GM19397 (cell line): ENCODE measurements around the gene SLC35D1.
"Not testable (repeated sequence)": the region's sequence is repeated elsewhere in the genome, so short reads cannot be mapped to it uniquely, and the experiment has no call there.

ENCODE experiments used
- ATAC-seq: cut with Tn5 transposase; IDR thresholded peaks from one replicate; pipeline ENCODE4 v1.9.1; 2021; ENCODE audit warnings: mild to moderate bottlenecking, moderate library complexity; ENCODE audit not compliant: unreplicated experiment

The SLC35D1 gene

GRCh38 chr1:66993076-66993475, 60.9 kb downstream of the SLC35D1 start:
- no peak for ATAC-seq

- no peak for ATAC-seq
These were observed 68.1 kb downstream of the SLC35D1 start for GRCh38 chr1:66985835-66986234.

- ATAC-seq, result peak; percentile 75
These were observed 69.5 kb downstream of the SLC35D1 start for GRCh38 chr1:66984491-66984890.

- ATAC-seq, result peak; percentile 49
These were observed 71.2 kb downstream of the SLC35D1 start for GRCh38 chr1:66982561-66983260.

- ATAC-seq, result no peak
These were observed 72.3 kb downstream of the SLC35D1 start for GRCh38 chr1:66981679-66982078.

DNA sequence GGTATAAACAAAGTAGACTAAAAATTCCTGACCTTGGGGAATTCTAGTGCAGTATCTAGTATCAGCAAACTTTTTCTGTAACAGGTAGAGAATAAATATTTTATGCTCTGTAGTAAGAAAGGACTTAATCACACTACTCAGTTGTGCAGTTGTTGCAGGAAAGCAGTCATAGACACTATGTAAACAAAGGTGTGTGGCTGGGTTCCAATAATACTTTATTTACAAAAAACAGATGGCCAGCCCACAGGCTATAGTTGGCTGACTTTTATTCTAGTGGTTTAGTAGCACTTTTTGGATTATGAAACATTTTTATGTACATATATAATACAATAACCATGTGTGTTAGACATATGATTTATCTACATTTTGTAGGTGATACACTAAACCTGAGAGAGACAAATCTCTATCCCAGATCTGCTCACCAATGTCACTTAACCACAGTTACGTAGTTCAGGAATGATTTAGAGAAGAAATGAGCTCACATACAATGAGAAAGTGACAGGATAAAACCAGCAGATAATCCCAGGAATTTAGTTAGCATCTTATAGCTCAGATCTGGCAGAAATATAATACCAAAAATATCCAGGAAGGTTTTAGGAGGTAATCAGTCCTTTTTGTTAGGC, 73.1 kb downstream of the SLC35D1 start:
- no peak for ATAC-seq

DNA sequence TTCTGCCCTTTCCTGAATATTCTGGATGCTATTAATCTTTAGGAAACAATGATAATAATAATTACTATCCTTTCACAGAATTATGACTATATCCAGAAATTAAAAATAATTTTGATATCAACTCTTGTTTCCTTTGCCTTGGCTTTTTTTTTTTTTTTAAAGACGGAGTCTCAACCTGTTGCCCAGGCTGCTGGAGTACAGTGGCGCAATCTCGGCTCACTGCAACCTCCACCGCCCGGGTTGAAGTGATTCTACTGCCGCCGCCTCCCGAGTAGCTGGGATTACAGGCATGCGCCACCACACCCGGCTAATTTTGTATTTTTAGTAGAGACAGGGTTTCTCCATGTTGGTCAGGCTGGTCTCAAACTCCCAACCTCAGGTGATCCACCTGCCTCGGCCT, 74.3 kb downstream of the SLC35D1 start:
- ATAC-seq, result not testable (repeated sequence)

GRCh38 chr1:66978201-66978600, 75.7 kb downstream of the SLC35D1 start:
- ATAC-seq, result no peak

- no peak for ATAC-seq
These were observed 85.4 kb downstream of the SLC35D1 start for GRCh38 chr1:66968574-66968973.

DNA sequence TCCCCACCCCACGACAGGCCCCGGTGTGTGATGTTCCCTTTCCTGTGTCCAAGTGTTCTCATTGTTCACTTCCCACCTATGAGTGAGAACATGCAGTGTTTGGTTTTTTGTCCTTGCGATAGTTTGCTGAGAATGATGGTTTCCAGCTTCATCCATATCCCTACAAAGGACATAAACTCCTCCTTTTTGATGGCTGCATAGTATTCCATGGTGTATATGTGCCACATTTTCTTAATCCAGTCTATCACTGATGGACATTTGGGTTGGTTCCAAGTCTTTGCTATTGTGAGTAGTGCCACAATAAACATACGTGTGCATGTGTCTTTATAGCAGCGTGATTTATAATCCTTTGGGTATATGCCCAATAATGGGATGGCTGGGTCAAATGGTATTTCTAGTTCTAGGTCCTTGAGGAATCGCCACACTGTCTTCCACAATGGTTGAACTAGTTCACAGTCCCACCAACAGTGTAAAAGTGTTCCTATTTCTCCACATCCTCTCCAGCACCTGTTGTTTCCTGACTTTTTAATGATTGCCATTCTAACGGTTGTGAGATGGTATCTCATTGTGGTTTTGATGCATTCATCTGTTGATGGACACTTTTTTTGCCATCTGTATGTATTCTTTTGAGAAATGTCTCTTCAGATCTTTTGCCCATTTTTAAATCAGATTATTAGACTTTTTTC, 87.6 kb downstream of the SLC35D1 start:
- not testable (repeated sequence) for ATAC-seq

GRCh38 chr1:66957938-66958337, 96.0 kb downstream of the SLC35D1 start:
- no peak for ATAC-seq

DNA sequence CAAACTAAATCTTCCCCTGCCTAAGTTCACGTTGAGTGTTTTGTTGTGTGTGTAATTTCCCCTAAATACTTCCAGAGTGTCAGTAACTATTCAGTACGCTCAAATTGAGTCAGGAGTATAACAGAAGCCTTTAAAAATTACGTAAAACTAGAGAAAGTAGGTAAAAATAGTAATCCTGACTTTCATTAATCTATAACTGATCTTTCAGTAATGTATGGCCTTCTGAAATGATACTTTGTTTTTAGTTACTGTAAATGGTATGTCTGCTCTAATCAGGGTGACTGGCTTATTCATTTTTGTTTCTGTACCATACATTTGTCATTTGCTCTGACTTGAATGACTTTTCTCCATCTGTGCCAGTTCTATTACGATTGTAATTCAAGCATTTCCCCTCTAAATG, 99.7 kb downstream of the SLC35D1 start:
- ATAC-seq, result peak; percentile 77

- no peak for ATAC-seq
These were observed 102.4 kb downstream of the SLC35D1 start for GRCh38 chr1:66951513-66951912.
